Ishikawa (cell line): ENCODE results near the gene TNFSF11.

Experiments used
- CEBPB ChIP-seq: IDR thresholded peaks from 2 replicates; pipeline ENCODE4 v1.6.1; 2012
- EP300 ChIP-seq: IDR thresholded peaks from 2 replicates; pipeline ENCODE4 v1.6.1; 2012; ENCODE audit warnings: borderline replicate concordance
- FOXM1 ChIP-seq: IDR thresholded peaks from 2 replicates; pipeline ENCODE4 v1.6.1; 2012; ENCODE audit warnings: low read depth, borderline replicate concordance
- MAX ChIP-seq: IDR thresholded peaks from 2 replicates; pipeline ENCODE4 v1.6.1; 2012
- TAF1 ChIP-seq: IDR thresholded peaks from 2 replicates; pipeline ENCODE4 v1.6.1; 2012; ENCODE audit warnings: low read depth, mild to moderate bottlenecking
- USF1 ChIP-seq: IDR thresholded peaks from 2 replicates; pipeline ENCODE4 v1.6.1; 2012

DNA sequence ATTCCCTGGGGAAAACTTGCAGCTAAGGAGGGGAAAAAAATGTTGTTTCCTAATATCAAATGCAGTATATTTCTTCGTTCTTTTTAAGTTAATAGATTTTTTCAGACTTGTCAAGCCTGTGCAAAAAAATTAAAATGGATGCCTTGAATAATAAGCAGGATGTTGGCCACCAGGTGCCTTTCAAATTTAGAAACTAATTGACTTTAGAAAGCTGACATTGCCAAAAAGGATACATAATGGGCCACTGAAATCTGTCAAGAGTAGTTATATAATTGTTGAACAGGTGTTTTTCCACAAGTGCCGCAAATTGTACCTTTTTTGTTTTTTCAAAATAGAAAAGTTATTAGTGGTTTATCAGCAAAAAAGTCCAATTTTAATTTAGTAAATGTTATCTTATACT, 33.6 kb downstream of the TNFSF11 start:
- no peak for TF ChIP-seq USF1
- TF ChIP-seq MAX = no peak
- no peak for TF ChIP-seq TAF1
- no peak for TF ChIP-seq FOXM1
- TF ChIP-seq CEBPB = no peak
- TF ChIP-seq EP300 = no peak
